ENCODE measurements around the gene GHR. TPM values are rescaled to one million over a fixed set of nuclear protein-coding genes. Genes with fewer than 3 reads are reported as not detected.

Gene GHR
- polyA plus RNA-seq, 3 donors = not detected

GRCh38 chr5:42566652-42567295 lies 143.5 kb downstream of the GHR start:
- TF ChIP-seq CTCF (IDR thresholded peaks at IDR 0.05) = no peak
- Mint-ChIP-seq H3K27me3 (ENCODE audit: low read depth in 3 of 3) (peaks cover 0 to 7% (median 0%) of the 10 kb centered on the region in 3 donors), H3K4me1 (no peaks in the 10 kb centered on the region)

GRCh38 chr5:42569325-42569724 lies 146.1 kb downstream of the GHR start:
- Histone ChIP-seq H3K27me3 (ENCODE audit: control insufficient read depth in 2 of 2, insufficient read depth in 2 of 2, low read length in 2 of 2) (no peaks in the 10 kb centered on the region), H3K36me3 (replicated peaks in 1 of 2; ENCODE audit: control insufficient read depth in 1 of 2, insufficient read depth in 2 of 2, low read length in 2 of 2) (no peaks in the 10 kb centered on the region), H3K4me2 (replicated peaks; ENCODE audit: extremely low read depth, low read length, poor library complexity, severe bottlenecking) (no peak overlapping the region), H3K4me3 (replicated peaks in 1 of 3; ENCODE audit: low read depth in 2 of 3, low read length in 3 of 3) (no peak overlapping the region), H2AFZ (ENCODE audit: insufficient read depth, low read depth, low read length, poor library complexity, severe bottlenecking) (no peak overlapping the region), H4K20me1 (ENCODE audit: insufficient read depth, low read length) (no peaks in the 10 kb centered on the region), H3K9me3 (replicated peaks in 1 of 2; ENCODE audit: control insufficient read depth in 1 of 2, insufficient read depth in 1 of 2, low read length in 2 of 2) (no peaks in the 10 kb centered on the region), H3K9ac (ENCODE audit: insufficient read depth, low read length, poor library complexity, severe bottlenecking) (no peak overlapping the region), H3K4me1 (ENCODE audit: control insufficient read depth in 1 of 2, insufficient read depth in 2 of 2, low read length in 2 of 2) (no peaks in the 10 kb centered on the region), H3K79me2 (ENCODE audit: insufficient read depth, low read length) (no peaks in the 10 kb centered on the region), H3K27ac (ENCODE audit: low read depth in 1 of 2, low read length in 2 of 2) (no peak overlapping the region)
- no peaks in the 10 kb centered on the region for H3K36me3 Mint-ChIP-seq
- H3K27ac Mint-ChIP-seq = no peak overlapping the region
- DNase-seq = no peak
- WGBS (ENCODE audit: insufficient coverage) = no CpG with 5 or more reads among the region's 2 CpGs
- no peaks in the 10 kb centered on the region for H3K4me1 Mint-ChIP-seq
- peaks cover 0 to 8% (median 1%) of the 10 kb centered on the region in 3 donors for H3K27me3 Mint-ChIP-seq (ENCODE audit: low read depth in 3 of 3)
- intact Hi-C loops (cut with micrococcal nuclease) = no loop called here
- no peak for TF ChIP-seq CTCF (IDR thresholded peaks at IDR 0.05)
- H3K9me3 Mint-ChIP-seq = no peaks in the 10 kb centered on the region
- H3K4me3 Mint-ChIP-seq = no peak overlapping the region

More at GRCh38 chr5:42566652-42567295, 143.5 kb downstream of the GHR start:
- no peak overlapping the region for H3K4me3 ChIP-seq (replicated peaks in 1 of 3; ENCODE audit: low read depth in 2 of 3, low read length in 3 of 3)
- 86% methylated on average over 1 of the region's 5 CpGs for WGBS (ENCODE audit: insufficient coverage)
- no peaks in the 10 kb centered on the region for H3K79me2 ChIP-seq (ENCODE audit: insufficient read depth, low read length)
- H3K27ac ChIP-seq (ENCODE audit: low read depth in 1 of 2, low read length in 2 of 2) = no peak overlapping the region
- H3K27me3 ChIP-seq (ENCODE audit: control insufficient read depth in 2 of 2, insufficient read depth in 2 of 2, low read length in 2 of 2) = no peaks in the 10 kb centered on the region
- H3K4me2 ChIP-seq (replicated peaks; ENCODE audit: extremely low read depth, low read length, poor library complexity, severe bottlenecking) = no peak overlapping the region
- no peak overlapping the region for H2AFZ ChIP-seq (ENCODE audit: insufficient read depth, low read depth, low read length, poor library complexity, severe bottlenecking)
- H3K9me3 Mint-ChIP-seq = no peaks in the 10 kb centered on the region
- H3K4me3 Mint-ChIP-seq = no peak overlapping the region
- H3K9ac ChIP-seq (ENCODE audit: insufficient read depth, low read length, poor library complexity, severe bottlenecking) = no peak overlapping the region
- H3K4me1 ChIP-seq (ENCODE audit: control insufficient read depth in 1 of 2, insufficient read depth in 2 of 2, low read length in 2 of 2) = no peaks in the 10 kb centered on the region
- H3K36me3 Mint-ChIP-seq = no peaks in the 10 kb centered on the region
- no peak overlapping the region for H3K27ac Mint-ChIP-seq
- no peak for DNase-seq
- intact Hi-C loops (cut with micrococcal nuclease) = no loop called here
- H3K9me3 ChIP-seq (replicated peaks in 1 of 2; ENCODE audit: control insufficient read depth in 1 of 2, insufficient read depth in 1 of 2, low read length in 2 of 2) = no peaks in the 10 kb centered on the region
- no peaks in the 10 kb centered on the region for H4K20me1 ChIP-seq (ENCODE audit: insufficient read depth, low read length)
- no peaks in the 10 kb centered on the region for H3K36me3 ChIP-seq (replicated peaks in 1 of 2; ENCODE audit: control insufficient read depth in 1 of 2, insufficient read depth in 2 of 2, low read length in 2 of 2)
